Cardiac septum (tissue), 1 donor: ENCODE measurements around the gene VENTX. TPM values are rescaled to one million over a fixed set of nuclear protein-coding genes. Genes with fewer than 3 reads are reported as not detected.

Source experiments
- DNase-seq: peaks from one replicate; pipeline ENCODE4 v3.0.0-alpha.2; 2020; ENCODE audit warnings: low spot score
- intact Hi-C: fragments of 100-400 bp; cut with DNase I; formaldehyde crosslinking; loops from one replicate; pipeline ENCODE4 v1.14.0; 2022
- total RNA-seq: library from RNA; stranded (reverse); fragmentation: NEBNext Ultra II Directional; extraction: Animal tissue kit (Norgen Biotek cat#: 25700); gene quantifications from one replicate; pipeline ENCODE4 v1.2.1, GENCODE V29; 2021
- donor health status: DM: no; HTN: no; CAD: no.

VENTX gene
- total RNA-seq, 1 donor from 2014 or later: 0.40 TPM

- intact Hi-C loops: no loop called here
- no peak for DNase-seq
These were observed 36.3 kb upstream of the VENTX start for GRCh38 chr10:133201151-133201947.

DNA sequence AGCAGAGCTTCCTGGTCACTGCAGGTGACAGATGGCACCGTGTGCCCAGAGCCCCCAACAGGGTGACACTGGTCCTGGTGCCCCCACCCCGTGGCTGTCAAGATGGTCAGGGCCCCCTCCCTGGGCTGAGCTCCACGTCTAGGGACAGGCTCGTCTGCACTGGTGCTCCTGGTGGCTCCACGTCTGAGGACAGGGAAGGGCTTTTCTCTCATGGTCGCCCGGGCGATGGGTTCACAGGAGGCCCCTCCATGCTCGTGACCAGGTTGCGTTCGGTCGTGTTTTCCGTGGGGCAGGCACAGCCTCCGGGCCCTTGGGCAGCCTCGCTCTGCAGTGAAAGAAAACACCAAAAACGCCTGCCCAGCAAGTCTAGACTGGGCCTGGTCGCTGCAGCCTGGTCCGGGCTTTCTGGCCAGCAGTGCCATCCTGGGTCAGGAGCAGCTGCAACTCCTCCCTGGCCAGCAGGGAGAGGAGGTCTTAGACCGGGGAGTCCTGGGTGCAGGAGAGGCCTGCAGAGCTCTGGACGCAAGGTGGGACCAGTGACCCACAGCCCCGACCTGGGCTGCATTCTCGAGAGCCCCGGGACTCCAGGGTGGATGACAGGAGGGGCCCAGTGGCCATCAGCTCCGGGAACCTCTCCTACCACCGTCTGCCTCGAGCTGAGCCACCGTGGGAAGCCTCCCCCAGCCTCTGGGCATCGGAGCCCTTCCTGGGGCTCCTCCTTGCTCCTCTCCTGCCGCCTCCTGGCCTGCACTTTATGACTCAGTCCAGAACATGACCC lies 35.5 kb upstream of the VENTX start:
- DNase-seq: no peak
- intact Hi-C loops: no loop called here

- DNase-seq: no peak
- intact Hi-C loops: no loop called here
These were observed 34.6 kb upstream of the VENTX start for GRCh38 chr10:133202778-133203651.

GRCh38 chr10:133203652-133204195 lies 33.9 kb upstream of the VENTX start:
- no peak for DNase-seq
- intact Hi-C loops: no loop called here

DNA sequence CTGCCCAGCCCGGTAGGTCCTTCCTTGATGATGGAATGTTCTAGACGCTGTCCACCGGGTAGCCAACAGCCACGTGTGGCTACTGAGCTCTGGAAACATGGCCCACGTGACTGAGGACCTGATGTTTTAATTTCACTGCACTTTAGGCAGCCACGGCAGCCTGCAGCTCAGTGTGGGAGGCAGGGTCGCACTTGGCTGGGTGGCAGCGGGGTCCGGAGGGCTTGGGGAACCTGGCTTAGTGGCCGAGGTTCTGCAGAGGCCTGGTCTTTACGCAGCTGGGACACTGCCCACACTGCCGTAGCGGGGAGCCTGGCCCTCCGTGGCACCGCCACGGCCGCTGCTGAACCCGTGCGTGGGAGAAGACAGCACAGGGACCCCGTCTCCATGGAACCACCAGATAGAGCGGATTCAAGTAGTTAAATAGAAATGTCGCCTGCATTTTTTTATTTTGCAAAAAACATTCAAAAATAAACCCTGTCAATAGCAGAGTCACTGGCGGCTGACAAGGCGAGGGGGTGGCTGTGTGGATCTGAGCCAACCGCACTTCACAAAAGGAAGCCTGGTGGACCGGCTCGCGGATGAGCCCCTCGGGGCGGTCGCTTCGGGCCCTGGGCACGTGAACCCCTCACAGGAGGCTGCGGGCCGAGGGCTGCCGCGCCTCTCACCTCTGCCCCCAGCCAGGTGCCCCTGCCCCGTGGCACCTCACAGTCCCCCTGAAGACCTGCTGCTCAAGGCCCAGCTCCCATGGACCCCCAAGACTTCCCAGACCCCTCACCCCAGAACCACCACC lies 33.2 kb upstream of the VENTX start:
- intact Hi-C loops: no loop called here
- no peak for DNase-seq

DNA sequence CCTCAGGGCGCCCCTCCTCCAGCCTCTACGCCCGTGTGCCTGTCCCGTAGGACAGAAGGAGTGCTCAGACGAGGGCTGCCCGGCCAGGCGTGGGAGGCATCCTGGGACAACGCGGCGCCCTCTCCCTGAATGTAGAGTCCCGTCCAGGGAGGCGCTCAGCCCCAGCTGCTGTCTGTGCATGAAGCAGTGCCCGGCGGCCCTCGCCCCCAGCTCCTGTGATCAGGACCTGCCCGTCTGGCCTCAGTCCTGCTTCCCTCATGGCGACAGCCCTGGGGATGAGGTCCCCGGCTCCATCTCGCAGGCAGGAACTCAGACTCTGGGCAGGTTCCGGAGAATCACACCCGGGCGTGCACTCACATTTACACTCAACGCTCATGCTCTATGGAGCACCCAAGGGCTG lies 32.5 kb upstream of the VENTX start:
- intact Hi-C loops: no loop called here
- no peak for DNase-seq

DNA sequence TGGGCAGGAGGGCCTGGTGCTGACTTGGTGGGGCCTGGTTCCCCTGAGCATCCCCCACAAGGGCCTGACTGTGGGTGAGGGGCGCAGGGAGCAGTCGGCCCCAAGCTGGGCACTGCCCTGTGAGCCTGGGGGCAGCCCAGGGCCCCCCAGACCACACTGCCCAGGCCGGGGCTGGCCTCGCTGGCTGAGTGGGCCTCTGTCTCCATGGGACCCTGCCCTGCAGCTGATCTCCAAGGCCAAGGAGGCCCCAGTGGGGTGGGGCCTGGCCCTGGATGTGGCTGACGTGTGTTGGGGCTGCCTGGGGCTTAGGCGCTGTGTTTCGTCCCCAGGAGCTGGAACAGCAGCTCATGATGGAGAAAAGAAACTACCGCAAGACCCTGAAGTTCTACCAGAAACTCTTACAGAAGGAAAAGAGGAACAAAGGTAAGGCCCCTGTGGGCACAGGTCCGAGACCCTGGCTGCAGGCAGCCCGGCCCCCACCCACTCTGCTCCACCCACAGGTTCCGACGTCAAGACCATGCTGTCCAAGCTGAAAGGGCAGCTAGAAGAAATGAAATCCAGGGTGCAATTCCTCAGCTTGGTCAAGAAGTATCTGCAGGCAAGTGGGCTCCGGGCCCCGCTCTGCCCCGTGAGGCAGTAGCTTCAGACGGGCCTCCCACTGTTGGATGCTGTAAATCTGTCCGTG lies 31.2 kb upstream of the VENTX start:
- no peak for DNase-seq
- intact Hi-C loops: no loop called here

- no peak for DNase-seq
- intact Hi-C loops: no loop called here
These were observed 30.5 kb upstream of the VENTX start for GRCh38 chr10:133207041-133207600.

DNA sequence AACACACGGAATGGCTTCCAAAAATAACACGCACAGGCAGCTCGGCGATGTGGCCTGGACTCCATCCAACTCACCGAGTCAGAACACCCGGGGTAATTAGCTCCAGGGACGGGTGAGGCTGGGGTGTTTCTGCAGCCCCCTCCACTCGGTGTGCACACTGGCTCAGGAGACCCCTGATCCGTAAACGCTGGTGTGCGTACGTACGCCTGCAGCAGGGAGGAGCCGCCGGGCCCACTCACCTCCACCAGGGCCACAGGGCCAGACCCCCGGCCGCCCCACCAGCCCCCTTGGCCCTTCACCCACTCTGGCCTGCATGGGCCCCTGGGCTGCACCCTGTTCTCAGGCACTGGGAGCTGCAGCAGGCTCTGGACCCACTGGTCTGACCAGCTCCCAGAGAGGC lies 30.0 kb upstream of the VENTX start:
- intact Hi-C loops: no loop called here
- no peak for DNase-seq

DNA sequence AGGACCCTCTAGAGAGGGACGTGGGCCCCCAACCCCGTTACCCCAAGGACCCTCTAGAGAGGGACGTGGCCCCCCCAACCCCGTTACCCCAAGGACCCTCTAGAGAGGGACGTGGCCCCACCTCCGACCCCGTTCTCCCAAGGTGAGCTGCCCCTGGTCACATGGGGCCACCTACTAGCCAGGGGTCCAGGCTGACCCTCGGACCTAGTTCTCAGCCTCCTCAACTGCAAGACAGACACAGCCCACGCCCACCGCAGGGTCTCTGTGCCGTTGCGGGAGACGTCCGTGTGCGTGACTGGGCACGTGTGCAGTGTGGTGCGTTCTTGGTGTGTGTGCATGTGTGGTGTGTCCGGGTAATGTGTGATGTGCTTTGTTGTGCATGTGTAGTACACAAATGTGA lies 29.2 kb upstream of the VENTX start:
- intact Hi-C loops: no loop called here
- no peak for DNase-seq

- intact Hi-C loops: no loop called here
- no peak for DNase-seq
These were observed 28.5 kb upstream of the VENTX start for GRCh38 chr10:133209117-133209516.

DNA sequence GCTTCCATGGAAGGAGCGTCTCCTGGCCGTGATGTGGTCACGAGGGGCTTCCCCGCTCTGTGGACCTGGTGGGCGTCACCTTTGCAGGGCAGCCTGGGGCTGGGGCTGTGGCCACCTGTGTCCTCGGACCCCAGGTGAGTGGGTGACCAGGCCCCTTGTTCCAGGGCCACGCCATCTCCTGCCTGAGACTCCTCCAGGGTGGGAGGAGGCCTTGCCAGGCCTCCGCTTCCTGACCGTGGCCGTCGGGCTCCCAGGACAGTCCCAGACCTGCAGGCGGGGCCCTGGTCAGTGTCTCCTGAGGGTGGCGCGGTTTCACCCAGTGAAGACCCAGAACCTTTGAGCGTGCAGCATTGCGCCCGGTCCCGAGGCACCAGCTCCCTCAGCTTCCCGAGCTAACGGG lies 28.0 kb upstream of the VENTX start:
- intact Hi-C loops: no loop called here
- DNase-seq: no peak

- intact Hi-C loops: no loop called here
- DNase-seq: no peak
These were observed 27.1 kb upstream of the VENTX start for GRCh38 chr10:133210398-133211140.

DNA sequence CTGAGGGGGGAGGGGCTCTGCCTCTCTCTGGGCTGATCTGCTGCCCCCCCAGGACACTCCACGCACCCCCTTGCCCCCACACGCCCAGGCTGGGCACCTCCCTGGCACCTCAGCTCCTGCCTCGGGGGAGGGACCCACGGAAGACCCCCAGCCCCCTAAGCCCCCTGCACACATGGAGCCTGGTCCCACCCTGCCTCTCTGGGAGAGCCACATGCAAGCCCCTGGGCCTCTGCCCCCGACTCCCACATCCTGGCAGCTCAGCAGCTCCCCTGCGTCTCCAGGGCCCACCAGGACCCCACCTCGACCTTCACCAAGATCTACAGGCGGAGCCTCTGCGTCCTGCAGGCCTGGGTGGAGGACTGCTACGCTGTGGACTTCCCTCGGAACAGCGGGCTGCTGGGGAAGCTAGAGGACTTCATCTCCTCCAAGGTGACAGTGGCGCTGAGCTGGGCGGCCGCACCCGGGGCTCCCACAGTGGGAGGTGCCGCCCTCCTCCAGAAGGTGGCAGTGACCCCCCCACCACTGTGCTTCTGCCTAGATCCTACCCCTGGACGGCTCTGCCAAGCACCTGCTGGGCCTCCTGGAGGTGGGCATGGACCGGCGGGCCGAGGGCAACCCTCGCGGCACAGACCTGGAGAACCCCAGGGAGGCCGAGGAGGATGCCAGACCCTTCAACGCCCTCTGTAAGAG lies 26.4 kb upstream of the VENTX start:
- DNase-seq: no peak
- intact Hi-C loops: no loop called here

GRCh38 chr10:133211959-133212852 lies 25.4 kb upstream of the VENTX start:
- intact Hi-C loops: no loop called here
- DNase-seq: no peak

GRCh38 chr10:133212853-133213494 lies 24.7 kb upstream of the VENTX start:
- intact Hi-C loops: no loop called here
- no peak for DNase-seq
